Ectodermal cell (in vitro differentiated cells): Measurements from ENCODE around the gene DDX10.

Experiments
- H3K27ac ChIP-seq: 2 replicates; pipeline ENCODE4 v1.7.0; 2013; ENCODE audit warnings: mild to moderate bottlenecking, low read depth, low read length; ENCODE audit not compliant: insufficient read depth, poor library complexity, severe bottlenecking
- H3K27me3 ChIP-seq: 2 replicates; pipeline ENCODE4 v1.7.0; 2013; ENCODE audit warnings: mild to moderate bottlenecking, low read length; ENCODE audit not compliant: insufficient read depth, control insufficient read depth, poor library complexity, severe bottlenecking
- H3K36me3 ChIP-seq: one replicate; pipeline ENCODE4 v1.7.0; 2013; ENCODE audit warnings: low read length; ENCODE audit not compliant: control insufficient read depth, insufficient read depth
- H3K4me1 ChIP-seq: one replicate; pipeline ENCODE4 v1.7.0; 2013; ENCODE audit warnings: low read length; ENCODE audit not compliant: control insufficient read depth, insufficient read depth
- H3K4me3 ChIP-seq: 2 replicates; pipeline ENCODE4 v1.7.0; 2013; ENCODE audit warnings: low read depth, low read length, control low read depth; ENCODE audit not compliant: insufficient read depth
- H3K9me3 ChIP-seq: 2 replicates; pipeline ENCODE4 v1.7.0; 2013; ENCODE audit warnings: mild to moderate bottlenecking, low read length, moderate library complexity; ENCODE audit not compliant: control insufficient read depth
- WGBS, 2 experiments: methylation state at CpG; one replicate each; pipeline ENCODE4 v1.1.7; 2013; ENCODE audit warnings: missing lambda C conversion rate in 2 of 2; 5-methylcytosine and 5-hydroxymethylcytosine counted together

Gene DDX10

DNA sequence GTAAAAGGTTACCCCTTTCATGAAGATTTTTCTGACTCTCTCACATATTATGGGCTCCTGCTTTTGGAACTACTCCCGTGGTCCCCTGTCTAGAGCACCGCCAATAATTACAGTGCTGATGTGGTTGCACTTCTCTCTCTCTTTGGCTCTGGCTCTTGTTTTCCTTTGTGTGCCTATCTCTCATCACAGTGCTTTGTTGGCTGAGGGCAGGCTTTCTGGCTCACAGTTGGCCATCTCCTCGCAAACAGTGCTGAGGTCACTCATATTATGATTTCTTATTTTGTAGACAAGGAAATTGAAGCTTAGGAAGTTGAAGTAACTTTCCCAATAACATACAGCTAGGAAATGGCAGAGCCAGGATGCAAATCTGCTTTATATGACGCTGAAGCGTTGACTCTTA lies 192.5 kb downstream of the DDX10 start:
- Histone ChIP-seq H3K9me3 (no peaks in the 10 kb centered on the region), H3K4me3 (no peak overlapping the region), H3K27ac (no peak overlapping the region), H3K36me3 (no peaks in the 10 kb centered on the region), H3K4me1 (peaks cover 12% of the 10 kb centered on the region), H3K27me3 (no peaks in the 10 kb centered on the region)
- WGBS, 2 experiments: 92 to 93% methylated on average over 4 to 5 of the region's 5 CpGs

DNA sequence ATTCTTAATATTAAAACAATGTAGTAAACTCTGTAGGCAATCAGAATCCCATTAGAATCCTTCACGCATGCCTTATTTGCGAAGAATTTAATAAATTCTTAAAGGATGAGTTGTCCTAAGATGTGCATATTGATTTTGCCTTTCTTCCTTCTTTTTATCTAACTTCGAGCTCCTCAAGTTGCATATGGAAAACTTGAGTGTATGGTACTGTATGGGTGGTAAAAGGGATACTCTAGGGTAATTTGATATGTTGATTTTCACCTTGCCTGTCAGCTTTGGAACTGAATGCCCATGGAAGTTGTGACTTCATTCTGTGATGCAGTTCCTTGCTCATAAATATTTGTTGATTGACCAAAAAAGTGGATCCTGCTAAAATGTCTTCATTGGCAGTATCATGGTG lies 193.8 kb downstream of the DDX10 start:
- Histone ChIP-seq H3K4me1 (peaks cover 10% of the 10 kb centered on the region), H3K36me3 (no peaks in the 10 kb centered on the region), H3K4me3 (no peak overlapping the region), H3K27me3 (no peaks in the 10 kb centered on the region), H3K9me3 (no peaks in the 10 kb centered on the region), H3K27ac (no peak overlapping the region)
- 93 to 94% methylated on average over 3 of the region's 3 CpGs for WGBS, 2 experiments

DNA sequence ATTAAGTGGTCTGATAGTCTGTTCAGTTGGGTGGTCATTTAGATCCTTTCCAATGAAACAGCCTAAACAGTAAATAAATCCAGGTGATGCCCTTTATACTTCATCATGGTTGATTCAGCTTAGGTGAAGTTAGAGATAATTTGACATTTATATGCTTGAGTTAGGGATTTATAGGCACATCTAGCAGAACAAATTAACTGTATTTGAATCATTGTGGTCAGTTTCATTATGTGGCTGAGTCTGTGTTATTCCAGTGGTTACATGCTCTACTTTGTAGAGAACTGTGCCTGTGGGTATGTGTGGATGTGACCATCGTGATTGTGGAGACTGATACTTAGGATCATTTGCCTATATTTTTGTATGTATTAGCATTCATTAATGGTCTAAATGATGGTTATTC lies 194.6 kb downstream of the DDX10 start:
- Histone ChIP-seq H3K36me3 (no peaks in the 10 kb centered on the region), H3K9me3 (no peaks in the 10 kb centered on the region), H3K27ac (no peak overlapping the region), H3K27me3 (no peaks in the 10 kb centered on the region), H3K4me1 (peaks cover 7% of the 10 kb centered on the region), H3K4me3 (no peak overlapping the region)
- 100% methylated on average over 1 of the region's 1 CpG for WGBS, 2 experiments

DNA sequence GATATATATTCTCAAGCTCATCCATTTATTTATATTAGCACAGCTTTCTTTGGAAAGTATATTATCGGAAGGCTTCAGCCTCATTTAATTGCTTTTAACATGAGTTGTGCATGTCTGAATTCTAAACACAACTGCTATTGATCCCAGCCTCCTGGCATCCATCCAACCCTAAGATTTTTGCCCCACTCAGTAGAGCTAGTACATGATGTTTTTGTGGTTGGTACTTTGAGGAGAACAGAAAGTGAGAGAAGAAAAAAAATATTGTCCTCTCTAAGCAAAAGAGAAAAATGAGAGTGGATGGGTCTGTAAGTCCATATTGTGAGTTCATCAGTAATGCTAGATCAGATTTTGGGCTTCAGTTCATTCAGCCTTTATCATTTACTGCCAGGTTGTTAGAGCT lies 198.7 kb downstream of the DDX10 start:
- Histone ChIP-seq H3K9me3 (no peaks in the 10 kb centered on the region), H3K4me3 (no peak overlapping the region), H3K27ac (no peak overlapping the region), H3K4me1 (no peaks in the 10 kb centered on the region), H3K36me3 (no peaks in the 10 kb centered on the region), H3K27me3 (no peaks in the 10 kb centered on the region)
- WGBS, 2 experiments: 100% methylated on average over 1 of the region's 1 CpG; no CpG with 5 or more reads in 1 of the 2 experiments

DNA sequence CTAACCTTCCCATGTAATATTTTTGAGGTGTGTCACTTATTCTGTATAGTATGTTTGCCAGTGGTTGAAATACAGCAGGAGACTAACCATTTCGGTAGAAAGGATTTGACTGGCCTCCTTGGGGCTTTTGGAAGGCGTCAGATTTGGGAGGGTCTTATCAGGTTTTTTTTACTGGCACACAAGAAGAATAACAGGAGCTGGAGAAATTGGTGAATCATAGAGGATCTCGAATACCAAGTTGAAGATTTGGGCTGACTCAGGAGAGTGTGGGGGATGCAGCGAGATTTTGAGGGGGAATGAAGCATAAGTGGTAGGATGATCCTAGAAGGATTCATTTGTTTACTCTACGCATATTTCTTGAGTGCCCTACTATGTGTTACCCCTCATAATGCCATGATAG lies 200.5 kb downstream of the DDX10 start:
- Histone ChIP-seq H3K27me3 (no peaks in the 10 kb centered on the region), H3K36me3 (no peaks in the 10 kb centered on the region), H3K9me3 (no peaks in the 10 kb centered on the region), H3K4me3 (no peak overlapping the region), H3K4me1 (no peaks in the 10 kb centered on the region), H3K27ac (no peak overlapping the region)
- WGBS, 2 experiments: 92 to 93% methylated on average over 4 to 5 of the region's 5 CpGs

- H3K36me3 ChIP-seq: no peaks in the 10 kb centered on the region
- H3K27ac ChIP-seq: no peak overlapping the region
- 93 to 100% methylated on average over 1 to 2 of the region's 2 CpGs for WGBS, 2 experiments
- no peaks in the 10 kb centered on the region for H3K4me1 ChIP-seq
- H3K4me3 ChIP-seq: no peak overlapping the region
- no peaks in the 10 kb centered on the region for H3K9me3 ChIP-seq
- no peaks in the 10 kb centered on the region for H3K27me3 ChIP-seq
Measured at GRCh38 chr11:108866781-108867180, 201.9 kb downstream of the DDX10 start.

GRCh38 chr11:108870373-108871020 lies 205.6 kb downstream of the DDX10 start:
- H3K27me3 ChIP-seq: no peaks in the 10 kb centered on the region
- no peaks in the 10 kb centered on the region for H3K9me3 ChIP-seq
- 91 to 94% methylated on average over 4 of the region's 4 CpGs for WGBS, 2 experiments
- H3K27ac ChIP-seq: no peak overlapping the region
- no peaks in the 10 kb centered on the region for H3K4me1 ChIP-seq
- H3K36me3 ChIP-seq: no peaks in the 10 kb centered on the region
- no peak overlapping the region for H3K4me3 ChIP-seq

GRCh38 chr11:108871152-108871551 lies 206.3 kb downstream of the DDX10 start:
- Histone ChIP-seq H3K9me3 (no peaks in the 10 kb centered on the region), H3K4me1 (no peaks in the 10 kb centered on the region), H3K27ac (no peak overlapping the region), H3K27me3 (no peaks in the 10 kb centered on the region), H3K36me3 (no peaks in the 10 kb centered on the region), H3K4me3 (no peak overlapping the region)

DNA sequence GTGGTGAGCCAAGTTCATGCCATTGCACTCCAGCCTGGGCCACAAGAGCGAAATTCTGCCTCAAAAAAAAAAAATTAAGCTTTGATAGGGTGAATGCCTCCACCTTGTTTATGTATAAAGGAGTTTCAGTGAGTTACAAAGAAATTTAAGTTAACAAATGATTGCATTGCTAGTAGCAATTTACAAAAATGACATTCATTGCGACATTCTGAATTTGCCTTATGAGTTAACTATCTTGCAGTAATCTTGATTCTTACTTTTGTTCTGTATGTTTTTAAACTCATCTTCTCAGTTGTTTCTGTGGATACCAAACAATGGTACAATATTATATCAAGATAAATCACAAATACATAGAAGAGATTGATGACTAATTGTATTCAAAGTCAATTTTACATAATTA lies 207.0 kb downstream of the DDX10 start:
- no peaks in the 10 kb centered on the region for H3K36me3 ChIP-seq
- H3K27ac ChIP-seq: no peak overlapping the region
- WGBS, 2 experiments: 100% methylated on average over 1 to 2 of the region's 2 CpGs
- no peaks in the 10 kb centered on the region for H3K9me3 ChIP-seq
- no peaks in the 10 kb centered on the region for H3K27me3 ChIP-seq
- H3K4me1 ChIP-seq: no peaks in the 10 kb centered on the region
- H3K4me3 ChIP-seq: no peak overlapping the region

DNA sequence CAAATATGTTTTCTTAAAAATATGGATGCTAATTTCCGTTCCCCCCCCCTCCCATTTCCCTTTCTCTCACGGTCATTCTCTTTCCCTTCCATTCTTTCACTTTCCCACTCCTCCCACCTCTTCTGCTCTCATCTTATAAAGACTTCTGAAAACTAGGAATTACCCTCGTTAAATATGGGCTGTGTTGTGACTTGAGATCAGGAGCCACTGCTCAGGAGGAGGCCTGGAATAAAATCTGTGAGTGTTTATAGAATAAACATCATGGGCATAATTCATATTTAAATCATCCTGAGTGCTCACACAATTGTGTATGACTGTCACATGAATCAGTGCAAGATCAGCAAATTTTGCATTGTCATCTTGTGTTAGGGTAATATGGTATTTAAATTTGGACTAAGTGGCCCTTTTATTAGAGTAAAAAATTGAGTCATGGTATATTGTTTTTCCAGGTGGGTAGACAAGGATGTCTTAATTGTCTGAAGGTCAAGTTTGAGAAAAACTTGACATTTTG lies 208.0 kb downstream of the DDX10 start:
- no peak overlapping the region for H3K4me3 ChIP-seq
- H3K27ac ChIP-seq: no peak overlapping the region
- no peaks in the 10 kb centered on the region for H3K9me3 ChIP-seq
- H3K27me3 ChIP-seq: no peaks in the 10 kb centered on the region
- no peaks in the 10 kb centered on the region for H3K4me1 ChIP-seq
- 75 to 87% methylated on average over 2 to 3 of the region's 3 CpGs for WGBS, 2 experiments
- no peaks in the 10 kb centered on the region for H3K36me3 ChIP-seq

DNA sequence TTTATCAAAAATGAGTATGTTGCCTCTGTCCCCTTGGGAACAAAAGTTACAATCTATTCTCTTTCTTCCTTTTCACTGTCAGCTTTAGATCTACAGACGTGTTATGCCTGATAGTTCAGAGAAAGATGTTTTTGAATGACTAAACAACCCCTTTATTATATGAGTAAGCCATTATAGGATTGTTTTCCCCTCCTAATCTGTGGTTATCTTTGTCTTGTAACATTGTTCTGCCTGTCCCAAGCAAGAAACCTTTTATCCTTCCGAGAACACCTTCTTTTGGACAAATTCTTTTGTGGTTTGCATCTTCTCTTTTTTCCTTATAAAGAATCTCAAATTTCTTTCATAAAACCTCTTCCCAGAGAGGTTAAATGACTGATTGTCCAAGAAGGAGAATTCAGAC lies 208.4 kb downstream of the DDX10 start:
- H3K27ac ChIP-seq: no peak overlapping the region
- H3K36me3 ChIP-seq: no peaks in the 10 kb centered on the region
- 100% methylated on average over 1 of the region's 2 CpGs for WGBS, 2 experiments
- H3K4me1 ChIP-seq: no peaks in the 10 kb centered on the region
- no peaks in the 10 kb centered on the region for H3K9me3 ChIP-seq
- H3K4me3 ChIP-seq: no peak overlapping the region
- no peaks in the 10 kb centered on the region for H3K27me3 ChIP-seq
